DOHH2 (cell line): Measurements from ENCODE around the gene ACTR1A.

Experiments used
- H3F3A ChIP-seq: fragments of 200-600 bp; sonication (generic), shearing (Covaris generic); 2 replicates; pipeline ENCODE4 v1.6.0; 2016; ENCODE audit warnings: antibody characterized with exemption, mild to moderate bottlenecking; ENCODE audit not compliant: control insufficient read depth, insufficient read depth
- H3K27ac ChIP-seq: fragments of 200-600 bp; sonication (generic); 2 replicates; pipeline ENCODE4 v1.5.1; 2014; ENCODE audit warnings: low read depth, mild to moderate bottlenecking, low read length, moderate library complexity
- H3K27me3 ChIP-seq: fragments of 200-600 bp; sonication (generic); 2 replicates; pipeline ENCODE4 v1.6.1; 2014; ENCODE audit warnings: mild to moderate bottlenecking, low read length, mixed read lengths; ENCODE audit not compliant: control insufficient read depth
- H3K36me3 ChIP-seq: fragments of 200-600 bp; sonication (generic); 2 replicates; pipeline ENCODE4 v1.6.1; 2014; ENCODE audit warnings: mild to moderate bottlenecking, low read length, moderate library complexity, mixed read lengths; ENCODE audit not compliant: control insufficient read depth
- H3K4me1 ChIP-seq: fragments of 200-600 bp; sonication (generic); 2 replicates; pipeline ENCODE4 v1.6.1; 2014; ENCODE audit warnings: mild to moderate bottlenecking, low read length, mixed read lengths; ENCODE audit not compliant: control insufficient read depth
- H3K4me2 ChIP-seq: fragments of 200-600 bp; sonication (generic); 2 replicates; pipeline ENCODE4 v1.6.0; 2014; ENCODE audit warnings: mild to moderate bottlenecking, low read length, moderate library complexity
- H3K4me3 ChIP-seq: fragments of 200-600 bp; sonication (generic); 2 replicates; pipeline ENCODE4 v1.5.1; 2014; ENCODE audit warnings: mild to moderate bottlenecking, low read length, mixed read lengths
- H3K79me2 ChIP-seq: fragments of 200-600 bp; sonication (generic); 2 replicates; pipeline ENCODE4 v1.6.1; 2014; ENCODE audit warnings: mild to moderate bottlenecking, low read length, mixed read lengths; ENCODE audit not compliant: control insufficient read depth
- H3K9me2 ChIP-seq: fragments of 200-600 bp; sonication (generic); replicated peaks from 2 replicates; pipeline ENCODE4 v1.6.1; 2014; ENCODE audit warnings: mild to moderate bottlenecking, low read length, mixed read lengths; ENCODE audit not compliant: control insufficient read depth
- H3K9me3 ChIP-seq: fragments of 200-600 bp; sonication (generic); 2 replicates; pipeline ENCODE4 v1.6.1; 2014; ENCODE audit warnings: antibody characterized with exemption, low read length, mixed read lengths; ENCODE audit not compliant: control insufficient read depth, insufficient read depth
- H4K20me1 ChIP-seq: fragments of 200-600 bp; sonication (generic); 2 replicates; pipeline ENCODE4 v1.6.0; 2014; ENCODE audit warnings: low read depth, mild to moderate bottlenecking, antibody characterized with exemption, low read length, moderate library complexity; ENCODE audit not compliant: control insufficient read depth, insufficient read depth
- CTCF ChIP-seq: fragments of 200-600 bp; sonication (generic); IDR thresholded peaks from one replicate; pipeline ENCODE4 v1.5.1; 2014; ENCODE audit warnings: antibody characterized with exemption, mild to moderate bottlenecking, low read depth, low read length; ENCODE audit not compliant: poor library complexity, severe bottlenecking
- EZH2phosphoT487 ChIP-seq: fragments of 200-600 bp; sonication (generic); IDR thresholded peaks from 2 replicates; pipeline ENCODE4 v1.6.1; 2017; ENCODE audit warnings: borderline replicate concordance, mild to moderate bottlenecking, antibody characterized with exemption, low read length, moderate library complexity, mixed read lengths

ACTR1A gene

DNA sequence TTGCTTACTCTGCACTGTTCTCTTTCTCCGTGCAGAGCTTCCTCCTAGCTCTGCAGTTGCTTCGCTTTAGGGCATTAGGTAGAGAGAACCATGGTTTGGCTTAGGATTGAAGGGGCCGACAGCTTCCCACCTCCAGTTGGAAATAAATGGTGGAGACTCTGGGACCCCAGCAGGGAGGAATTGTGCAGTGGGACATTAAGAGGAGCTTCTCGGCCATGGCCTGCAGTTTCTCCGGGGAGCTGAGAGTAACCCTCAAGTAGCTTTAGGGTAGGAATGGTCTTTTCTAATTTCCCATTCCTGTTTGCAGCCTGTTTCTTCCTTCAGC is 2.4 kb upstream of the ACTR1A start:
- H3K36me3 ChIP-seq = peaks cover 14% of the 10 kb centered on the region
- H3K4me3 ChIP-seq = peak overlapping the region; percentile 99
- H3K79me2 ChIP-seq = peaks cover 44% of the 10 kb centered on the region
- H3K27ac ChIP-seq = no peak overlapping the region
- H3F3A ChIP-seq = peaks cover 7% of the 10 kb centered on the region
- peaks cover 13% of the 10 kb centered on the region for H4K20me1 ChIP-seq
- H3K9me3 ChIP-seq = no peaks in the 10 kb centered on the region
- peaks cover 29% of the 10 kb centered on the region for H3K4me1 ChIP-seq
- H3K9me2 ChIP-seq = no peaks in the 10 kb centered on the region
- H3K4me2 ChIP-seq = peak overlapping the region; percentile 97
- H3K27me3 ChIP-seq = no peaks in the 10 kb centered on the region
- TF ChIP-seq EZH2phosphoT487 = no peak

- Histone ChIP-seq H3K4me3 (peak overlapping the region; percentile 99), H4K20me1 (peaks cover 13% of the 10 kb centered on the region), H3K79me2 (peaks cover 49% of the 10 kb centered on the region), H3F3A (peaks cover 7% of the 10 kb centered on the region), H3K9me2 (no peaks in the 10 kb centered on the region), H3K9me3 (no peaks in the 10 kb centered on the region), H3K4me1 (peaks cover 33% of the 10 kb centered on the region), H3K36me3 (peaks cover 11% of the 10 kb centered on the region), H3K27me3 (no peaks in the 10 kb centered on the region), H3K27ac (no peak overlapping the region), H3K4me2 (peak overlapping the region; percentile 97)
- TF ChIP-seq EZH2phosphoT487 (no peak), CTCF (no peak)
Measured at GRCh38 chr10:102504179-102504975, 1.9 kb upstream of the ACTR1A start.

DNA sequence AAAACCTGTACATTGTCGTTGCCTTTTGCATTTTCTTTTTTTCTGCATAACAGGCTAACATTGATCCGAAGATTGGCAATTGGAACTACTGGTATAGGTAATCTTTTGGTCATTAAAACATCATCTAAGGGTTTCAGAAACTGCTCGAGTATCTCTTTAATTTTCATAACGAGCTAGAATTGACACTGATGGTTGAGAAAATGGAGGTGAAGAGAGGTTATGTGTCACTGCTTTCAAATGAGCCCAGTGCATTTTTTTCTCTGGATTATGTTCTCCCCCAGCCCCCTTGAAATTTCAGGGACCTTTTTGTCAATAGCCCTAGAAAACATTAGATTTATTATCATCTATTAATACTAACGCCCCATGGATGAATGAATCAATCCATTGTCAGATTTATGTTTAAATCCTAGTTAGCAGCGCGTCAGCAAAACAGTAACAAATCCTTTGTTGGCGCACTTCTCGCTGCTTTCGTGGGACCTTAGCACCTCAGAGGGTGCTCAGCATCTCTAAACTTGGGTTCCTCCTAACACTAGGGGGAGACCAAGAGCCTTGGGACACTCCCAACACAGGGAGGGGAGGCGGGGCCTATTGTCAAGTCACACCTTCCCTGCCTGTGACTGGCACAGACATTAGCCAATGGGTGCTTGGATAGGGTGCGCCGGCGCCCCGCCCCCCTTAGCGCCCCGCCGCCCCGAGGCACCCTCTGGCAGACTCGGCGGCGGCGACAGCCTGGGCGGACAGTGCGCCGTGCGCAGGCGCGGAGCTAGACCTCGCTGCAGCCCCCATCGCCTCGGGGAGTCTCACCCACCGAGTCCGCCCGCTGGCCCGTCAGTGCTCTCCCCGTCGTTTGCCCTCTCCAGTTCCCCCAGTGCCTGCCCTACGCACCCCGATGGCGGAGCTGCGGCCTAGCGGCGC is 1.0 kb upstream of the ACTR1A start, which contains the start of gene SUFU:
SUFU (plus strand) TSS at position 709 of the 915 bp plus-strand sequence; CDS start at position 890, 181 bp downstream.
- Histone ChIP-seq H3K4me1 (peaks cover 33% of the 10 kb centered on the region), H3K27ac (peak within 1 kb of the TSS; percentile 53), H3K36me3 (peaks cover 6% of the 10 kb centered on the region), H3K27me3 (no peaks in the 10 kb centered on the region), H4K20me1 (peaks cover 13% of the 10 kb centered on the region), H3K4me3 (peak within 1 kb of the TSS; percentile 99), H3F3A (peaks cover 7% of the 10 kb centered on the region), H3K9me2 (no peaks in the 10 kb centered on the region), H3K4me2 (peak within 1 kb of the TSS; percentile 97), H3K9me3 (no peaks in the 10 kb centered on the region), H3K79me2 (peaks cover 58% of the 10 kb centered on the region)
- TF ChIP-seq EZH2phosphoT487 (no peak), CTCF (peak; percentile 78)
